Peyer's patch (tissue), 4 donors: ENCODE measurements around the gene GGA1. TPM values are rescaled to one million over a fixed set of nuclear protein-coding genes. Genes with fewer than 3 reads are reported as not detected.

Experiments
- DNase-seq, 3 donors: peaks; one replicate each; pipeline ENCODE4 v3.0.0-alpha.2; 2017 to 2019
- H3K27ac ChIP-seq, 4 donors: fragments of 200-600 bp; sonication (generic); one replicate each; pipeline ENCODE4 v1.5.1; 2016 to 2019
- H3K27me3 ChIP-seq, 2 donors: fragments of 200-600 bp; sonication (generic); one replicate each; pipeline ENCODE4 v1.5.1; 2019
- H3K36me3 ChIP-seq, 3 donors: fragments of 200-600 bp; sonication (generic); one replicate each; pipeline ENCODE4 v1.5.1; 2016 to 2019
- H3K4me1 ChIP-seq, 4 donors: fragments of 200-600 bp; sonication (generic); one replicate each; pipeline ENCODE4 v1.5.1; 2016 to 2019
- H3K4me3 ChIP-seq, 4 donors: fragments of 200-600 bp; sonication (generic); 1 replicate in 3 of 4; 2 replicates in 1 of 4; pipeline ENCODE4 v1.5.1; 2016 to 2019; ENCODE audit warnings: mild to moderate bottlenecking in 1 of 4
- H3K9me3 ChIP-seq, 4 donors: fragments of 200-600 bp; sonication (generic); one replicate each; pipeline ENCODE4 v1.5.1; 2016 to 2019; ENCODE audit warnings: mild to moderate bottlenecking in 1 of 4
- CTCF ChIP-seq, 6 experiments: fragments of 450-650 bp in 4 of 6; fragments of 200-600 bp in 2 of 6; sonication (generic) in 1 of 6; IDR thresholded peaks; one replicate each; pipeline ENCODE4 v1.5.1; 2017 to 2019; ENCODE audit warnings: antibody characterized with exemption in 6 of 6, mild to moderate bottlenecking in 3 of 6, moderate library complexity in 1 of 6
- POLR2A ChIP-seq, 2 donors: fragments of 450-650 bp; IDR thresholded peaks; one replicate each; pipeline ENCODE4 v1.5.1; 2017; ENCODE audit warnings: antibody characterized with exemption in 2 of 2, mild to moderate bottlenecking in 2 of 2, moderate library complexity in 2 of 2
- total RNA-seq, 4 donors: library from RNA; depleted of rRNA; stranded (reverse); fragments of >200 nt; gene quantifications; one replicate each; pipeline ENCODE4 v1.1.0, GENCODE V29; 2016

Gene GGA1
- total RNA-seq, 4 donors from 2014 or later = 67.1 to 189 (median 117) TPM

DNA sequence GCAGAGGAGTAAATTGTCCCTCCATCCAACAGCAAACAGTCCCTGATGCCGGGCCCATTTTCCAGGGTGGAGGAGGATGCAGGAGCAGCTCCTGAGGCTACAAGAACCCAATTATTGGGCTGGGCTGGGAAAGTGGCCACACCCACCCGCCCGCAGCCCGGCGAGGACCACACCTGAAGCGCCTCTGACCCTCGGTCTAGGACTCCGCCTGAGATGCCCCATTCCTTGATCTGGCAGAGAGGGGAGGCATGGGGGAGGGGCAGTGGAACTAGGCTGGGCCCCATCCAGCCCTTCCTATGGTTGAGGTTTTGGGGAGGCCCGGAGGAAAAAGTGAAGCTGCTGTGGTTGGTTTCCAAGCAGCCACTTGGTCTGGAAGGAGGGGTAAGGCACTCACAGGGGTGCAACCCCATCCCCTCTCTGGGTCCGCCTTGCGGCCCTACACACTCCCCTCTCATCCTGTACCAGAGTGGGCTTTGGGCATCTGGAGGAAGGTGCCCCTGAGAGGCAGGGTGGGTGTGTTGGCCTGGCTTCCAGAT lies 64.4 kb downstream of the GGA1 start:
- no peaks in the 10 kb centered on the region for H3K9me3 ChIP-seq
- H3K27ac ChIP-seq = peak overlapping the region in 3 of 4 donors; percentile 10 to 98 (median 93)
- H3K27me3 ChIP-seq = no peaks in the 10 kb centered on the region
- peaks cover 3 to 54% (median 15%) of the 10 kb centered on the region in 4 donors for H3K4me1 ChIP-seq
- no peak for TF ChIP-seq CTCF (IDR thresholded peaks at IDR 0.05)
- no peak for TF ChIP-seq POLR2A (IDR thresholded peaks at IDR 0.05)
- no peaks in the 10 kb centered on the region for H3K36me3 ChIP-seq
- H3K4me3 ChIP-seq = no peak overlapping the region
- no peak for DNase-seq

- H3K4me1 ChIP-seq = peaks cover 3 to 59% (median 15%) of the 10 kb centered on the region in 4 donors
- no peaks in the 10 kb centered on the region for H3K27me3 ChIP-seq
- H3K9me3 ChIP-seq = no peaks in the 10 kb centered on the region
- DNase-seq = no peak
- no peak for TF ChIP-seq POLR2A (IDR thresholded peaks at IDR 0.05)
- TF ChIP-seq CTCF (IDR thresholded peaks at IDR 0.05) = no peak
- no peaks in the 10 kb centered on the region for H3K36me3 ChIP-seq
- H3K4me3 ChIP-seq = no peak overlapping the region
- peak overlapping the region; percentile 90 to 98 (median 92) for H3K27ac ChIP-seq
These were observed 65.6 kb downstream of the GGA1 start for GRCh38 chr22:37674248-37674647.

GRCh38 chr22:37674951-37675929 lies 66.6 kb downstream of the GGA1 start, which contains the start of gene LGALS1:
LGALS1 (plus strand) TSS chr22:37675636; CDS start chr22:37675703, 67 bp downstream.
- H3K4me1 ChIP-seq = peaks cover 3 to 59% (median 15%) of the 10 kb centered on the region in 4 donors
- peak within 1 kb of the TSS; percentile 50 to 68 (median 62) for H3K4me3 ChIP-seq
- H3K36me3 ChIP-seq = no peaks in the 10 kb centered on the region
- TF ChIP-seq CTCF (IDR thresholded peaks at IDR 0.05) (peak in 1 of 6 experiments; percentile 27), POLR2A (IDR thresholded peaks at IDR 0.05) (no peak)
- peak within 1 kb of the TSS; percentile 90 to 98 (median 92) for H3K27ac ChIP-seq
- peak; percentile 83 to 95 (median 92) for DNase-seq
- H3K9me3 ChIP-seq = no peaks in the 10 kb centered on the region
- H3K27me3 ChIP-seq = no peaks in the 10 kb centered on the region

DNA sequence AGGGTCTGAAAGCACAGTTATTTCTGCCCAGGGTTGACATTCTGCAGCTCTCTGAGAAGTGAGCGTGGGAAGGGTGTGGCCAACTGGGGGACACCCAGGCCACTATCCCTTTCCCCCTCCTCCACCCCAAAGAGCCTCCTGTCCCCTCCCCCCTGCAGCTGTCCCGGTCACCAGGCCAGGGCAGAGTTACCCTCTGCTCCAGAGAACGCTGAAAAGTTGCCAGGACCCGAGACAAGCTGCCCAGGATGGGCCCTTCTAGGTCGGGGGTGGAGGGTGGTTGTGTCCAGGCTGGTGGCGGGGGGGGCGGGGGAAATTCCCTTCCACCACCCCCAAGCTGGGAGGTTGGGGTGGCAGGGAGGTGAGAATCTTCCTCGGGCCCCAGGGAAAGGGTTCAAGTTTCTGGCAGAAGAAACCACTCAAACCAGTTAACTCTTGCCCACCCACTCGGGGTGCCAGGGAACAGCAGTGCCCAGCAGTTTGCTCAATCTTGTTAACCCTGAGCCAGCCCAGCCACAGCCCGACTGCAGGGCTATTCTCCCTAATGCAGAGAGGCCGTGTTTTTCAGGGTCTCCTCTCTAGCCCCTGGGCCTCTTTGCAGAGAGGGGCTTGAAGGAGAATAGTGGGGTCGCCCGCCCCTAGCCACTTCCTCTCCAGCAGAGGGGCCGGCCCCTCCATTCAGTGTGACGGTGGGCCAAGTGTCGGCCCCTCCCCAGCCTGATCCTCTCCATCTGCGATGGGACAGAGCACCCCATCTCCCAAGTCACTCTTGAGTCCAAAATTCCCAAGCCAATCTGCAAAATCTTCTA lies 67.5 kb downstream of the GGA1 start:
- peak overlapping the region; percentile 50 to 68 (median 62) for H3K4me3 ChIP-seq
- H3K27ac ChIP-seq = peak overlapping the region; percentile 90 to 98 (median 92)
- no peak for TF ChIP-seq POLR2A (IDR thresholded peaks at IDR 0.05)
- no peak for TF ChIP-seq CTCF (IDR thresholded peaks at IDR 0.05)
- peaks cover 3 to 64% (median 15%) of the 10 kb centered on the region in 4 donors for H3K4me1 ChIP-seq
- no peaks in the 10 kb centered on the region for H3K27me3 ChIP-seq
- no peaks in the 10 kb centered on the region for H3K9me3 ChIP-seq
- DNase-seq = peak in 1 of 3 donors; percentile 48
- H3K36me3 ChIP-seq = no peaks in the 10 kb centered on the region
